ENCODE data around the gene SNRNP35. TPM values are rescaled to one million over a fixed set of nuclear protein-coding genes. Genes with fewer than 3 reads are reported as not detected.
A peak's percentile ranks its signal among the peaks of the same experiment; 100 is the strongest.
"Not testable (repeated sequence)": the region's sequence is repeated elsewhere in the genome, so short reads cannot be mapped to it uniquely, and the experiment has no call there.

Gene SNRNP35
- total RNA-seq, 1 donor from 2014 or later, result 23.0 TPM

DNA sequence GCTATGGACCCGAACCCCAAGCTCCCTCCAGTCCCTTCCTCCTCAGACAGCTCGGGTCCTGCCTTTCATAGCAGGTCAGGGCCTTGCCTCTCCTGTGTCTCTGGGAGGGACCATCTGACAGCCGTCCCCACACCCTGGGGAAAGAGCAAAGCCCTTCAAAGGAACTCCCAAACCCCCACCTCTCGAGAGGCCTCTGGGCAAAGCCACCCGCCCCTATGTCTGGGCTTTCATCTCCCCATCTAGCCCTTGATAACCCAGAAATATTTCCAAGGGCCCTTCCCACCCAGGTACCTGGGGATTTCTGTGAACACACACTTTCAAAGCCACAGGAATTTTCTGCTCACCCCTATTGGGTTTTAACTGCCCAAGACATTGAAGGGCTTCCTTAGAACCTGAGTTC, 32.1 kb downstream of the SNRNP35 start:
- Histone ChIP-seq H3K4me1 (peaks cover 55% of the 10 kb centered on the region), H3K27me3 (ENCODE audit: low read depth) (no peaks in the 10 kb centered on the region), H3K4me3 (no peak overlapping the region), H3K9me3 (replicated peaks) (no peaks in the 10 kb centered on the region), H3K36me3 (peaks cover 10% of the 10 kb centered on the region), H3K27ac (replicated peaks) (peak overlapping the region; percentile 83)
- TF ChIP-seq, protein P1, sequence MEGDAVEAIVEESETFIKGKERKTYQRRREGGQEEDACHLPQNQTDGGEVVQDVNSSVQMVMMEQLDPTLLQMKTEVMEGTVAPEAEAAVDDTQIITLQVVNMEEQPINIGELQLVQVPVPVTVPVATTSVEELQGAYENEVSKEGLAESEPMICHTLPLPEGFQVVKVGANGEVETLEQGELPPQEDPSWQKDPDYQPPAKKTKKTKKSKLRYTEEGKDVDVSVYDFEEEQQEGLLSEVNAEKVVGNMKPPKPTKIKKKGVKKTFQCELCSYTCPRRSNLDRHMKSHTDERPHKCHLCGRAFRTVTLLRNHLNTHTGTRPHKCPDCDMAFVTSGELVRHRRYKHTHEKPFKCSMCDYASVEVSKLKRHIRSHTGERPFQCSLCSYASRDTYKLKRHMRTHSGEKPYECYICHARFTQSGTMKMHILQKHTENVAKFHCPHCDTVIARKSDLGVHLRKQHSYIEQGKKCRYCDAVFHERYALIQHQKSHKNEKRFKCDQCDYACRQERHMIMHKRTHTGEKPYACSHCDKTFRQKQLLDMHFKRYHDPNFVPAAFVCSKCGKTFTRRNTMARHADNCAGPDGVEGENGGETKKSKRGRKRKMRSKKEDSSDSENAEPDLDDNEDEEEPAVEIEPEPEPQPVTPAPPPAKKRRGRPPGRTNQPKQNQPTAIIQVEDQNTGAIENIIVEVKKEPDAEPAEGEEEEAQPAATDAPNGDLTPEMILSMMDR (IDR thresholded peaks at IDR 0.05; ENCODE audit: borderline replicate concordance), result no peak
- DNase-seq, result no peak
- intact Hi-C loops (cut with micrococcal nuclease), result no loop called here

DNA sequence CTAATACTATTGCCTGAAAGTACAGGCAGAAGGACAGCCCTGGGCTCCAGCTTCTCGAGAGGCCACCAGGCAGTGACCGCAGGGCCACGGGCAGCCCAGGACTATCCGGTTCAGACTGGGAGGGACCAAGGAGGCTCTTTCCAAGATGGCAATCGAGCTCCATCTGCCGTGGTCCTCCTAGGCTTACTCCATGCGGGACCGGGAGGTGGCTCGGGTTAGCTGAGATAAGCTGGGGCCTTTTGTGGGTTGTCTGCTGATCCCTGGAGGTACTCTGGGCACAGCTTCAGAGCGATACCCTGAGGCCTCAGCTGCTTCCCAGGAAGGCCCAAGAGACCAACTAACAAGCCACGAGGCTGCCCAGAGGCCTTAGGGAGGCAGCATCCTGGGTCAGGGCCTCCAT, 33.1 kb downstream of the SNRNP35 start:
- Histone ChIP-seq H3K4me1 (peaks cover 56% of the 10 kb centered on the region), H3K27ac (replicated peaks) (peak overlapping the region; percentile 83)

DNA sequence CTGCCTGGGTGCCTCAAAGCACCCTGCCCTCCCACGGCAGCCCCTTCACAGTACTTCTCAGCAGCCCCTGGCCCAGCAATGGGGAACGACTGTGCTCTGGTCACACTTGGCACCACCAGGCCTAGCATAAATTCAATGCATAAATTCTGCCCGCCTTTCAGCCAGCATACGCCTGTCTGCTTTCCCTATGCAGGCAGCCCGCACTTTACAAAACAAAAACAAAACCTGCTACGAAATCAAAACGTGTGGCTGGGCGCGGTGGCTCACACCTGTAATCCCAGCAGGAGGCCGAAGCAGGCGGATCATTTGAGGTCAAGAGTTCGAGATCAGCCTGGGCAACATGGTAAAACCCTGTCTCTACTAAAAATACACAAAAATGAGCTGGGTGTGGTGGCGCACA, 33.5 kb downstream of the SNRNP35 start:
- no peak overlapping the region for H3K4me3 ChIP-seq
- H3K9me3 ChIP-seq (replicated peaks), result no peaks in the 10 kb centered on the region
- peaks cover 51% of the 10 kb centered on the region for H3K4me1 ChIP-seq
- no peaks in the 10 kb centered on the region for H3K27me3 ChIP-seq (ENCODE audit: low read depth)
- peaks cover 12% of the 10 kb centered on the region for H3K36me3 ChIP-seq
- H3K27ac ChIP-seq (replicated peaks), result peak overlapping the region; percentile 83
- intact Hi-C loops (cut with micrococcal nuclease), result no loop called here
- TF ChIP-seq, protein P1 (IDR thresholded peaks at IDR 0.05; ENCODE audit: borderline replicate concordance), result no peak
- DNase-seq, result no peak

More for the DNA sequence above, 33.1 kb downstream of the SNRNP35 start:
- intact Hi-C loops (cut with micrococcal nuclease), result no loop called here
- TF ChIP-seq, protein P1 (IDR thresholded peaks at IDR 0.05; ENCODE audit: borderline replicate concordance), result no peak
- Histone ChIP-seq H3K9me3 (replicated peaks) (no peaks in the 10 kb centered on the region), H3K4me3 (no peak overlapping the region), H3K36me3 (peaks cover 8% of the 10 kb centered on the region), H3K27me3 (ENCODE audit: low read depth) (no peaks in the 10 kb centered on the region)
- DNase-seq, result no peak

DNA sequence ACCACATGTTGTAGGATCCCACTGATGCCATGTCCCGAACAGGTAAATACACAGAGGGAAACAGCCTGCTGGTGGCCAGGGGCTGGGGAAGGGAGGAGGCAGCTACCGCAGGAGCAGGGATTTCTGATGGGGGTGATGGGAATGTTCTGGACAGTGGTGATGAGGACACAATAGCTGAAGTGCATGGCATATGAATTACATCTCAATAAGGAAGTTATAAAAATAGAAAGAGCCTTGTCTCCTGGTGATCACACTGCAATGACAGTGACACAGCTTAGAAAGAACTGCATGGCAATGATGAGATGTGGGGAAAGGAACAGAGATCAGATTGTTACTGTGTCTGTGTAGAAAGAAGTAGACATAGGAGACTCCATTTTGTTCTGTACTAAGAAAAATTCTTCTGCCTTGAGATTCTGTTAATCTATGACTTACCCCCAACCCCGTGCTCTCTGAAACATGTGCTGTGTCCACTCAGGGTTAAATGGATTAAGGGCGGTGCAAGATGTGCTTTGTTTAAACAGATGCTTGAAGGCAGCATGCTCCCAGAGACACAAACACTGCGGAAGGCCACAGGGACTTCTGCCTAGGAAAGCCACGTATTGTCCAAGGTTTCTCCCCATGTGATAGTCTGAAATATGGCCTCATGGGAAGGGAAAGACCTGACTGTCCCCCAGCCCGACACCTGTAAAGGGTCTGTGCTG, 34.5 kb downstream of the SNRNP35 start:
- peaks cover 18% of the 10 kb centered on the region for H3K36me3 ChIP-seq
- H3K4me3 ChIP-seq; DNase-seq; intact Hi-C loops (cut with micrococcal nuclease); H3K9me3 ChIP-seq (replicated peaks); H3K27me3 ChIP-seq (ENCODE audit: low read depth): not testable (repeated sequence)
- peaks cover 50% of the 10 kb centered on the region for H3K4me1 ChIP-seq
- peak overlapping the region; percentile 83 for H3K27ac ChIP-seq (replicated peaks)

DNA sequence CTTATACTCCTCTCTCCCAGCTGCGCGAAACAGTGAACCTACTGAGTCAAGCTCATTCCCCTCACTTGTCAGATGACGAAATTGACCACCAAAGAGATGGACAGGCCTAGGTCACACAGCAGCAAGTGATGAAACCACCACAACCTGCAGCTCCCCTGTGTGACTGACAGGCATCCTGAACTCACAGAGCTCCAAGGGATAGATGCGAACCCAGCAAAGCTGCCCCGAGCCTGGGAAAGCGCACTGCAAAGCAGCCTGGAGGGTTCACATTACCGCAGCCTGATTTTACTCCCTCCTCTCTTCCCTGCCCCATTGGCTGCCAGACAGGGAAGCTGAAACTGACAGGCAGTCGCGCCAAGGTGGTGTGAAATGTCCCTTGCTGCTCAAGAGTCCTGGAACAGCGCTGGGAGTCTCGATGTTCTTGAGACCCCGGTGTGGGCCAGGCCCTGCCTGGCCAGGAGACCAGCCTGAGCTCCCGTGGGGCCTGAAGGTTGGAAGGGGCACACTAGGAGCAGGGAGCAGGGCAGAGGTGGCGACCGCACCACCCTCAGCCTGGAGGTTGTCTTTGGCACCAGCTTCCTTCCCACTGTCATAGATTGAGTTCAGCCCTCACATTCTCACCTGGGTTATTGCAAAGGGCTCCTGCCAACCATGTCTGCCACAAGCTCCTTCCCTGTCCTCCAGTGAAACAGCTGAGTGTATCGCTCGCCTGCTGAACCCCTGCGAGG, 36.3 kb downstream of the SNRNP35 start:
- intact Hi-C loops (cut with micrococcal nuclease), result no loop called here
- H3K36me3 ChIP-seq, result peaks cover 36% of the 10 kb centered on the region
- peak overlapping the region; percentile 84 for H3K27ac ChIP-seq (replicated peaks)
- no peaks in the 10 kb centered on the region for H3K27me3 ChIP-seq (ENCODE audit: low read depth)
- no peaks in the 10 kb centered on the region for H3K9me3 ChIP-seq (replicated peaks)
- peaks cover 41% of the 10 kb centered on the region for H3K4me1 ChIP-seq
- TF ChIP-seq, protein P1 (IDR thresholded peaks at IDR 0.05; ENCODE audit: borderline replicate concordance), result no peak
- DNase-seq, result peak; percentile 27
- no peak overlapping the region for H3K4me3 ChIP-seq

DNA sequence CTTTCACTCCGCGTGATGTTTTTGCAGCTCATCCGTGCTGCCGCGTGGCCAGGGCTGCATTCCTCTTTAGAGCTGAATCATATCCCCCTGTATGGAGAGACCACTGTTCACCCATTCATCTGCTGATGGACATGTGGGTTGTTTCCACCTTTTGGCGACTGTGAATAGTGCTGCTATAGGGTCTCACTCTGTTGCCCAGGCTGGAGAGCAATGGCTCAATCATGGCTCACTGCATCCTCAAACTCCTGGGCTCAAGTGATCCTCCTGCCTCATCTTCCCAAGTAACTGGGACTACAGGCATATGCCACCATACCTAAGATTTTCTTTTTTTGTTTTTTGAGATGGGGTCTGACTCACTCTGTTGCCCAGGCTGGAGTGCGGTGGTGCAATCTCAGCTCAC, 39.1 kb downstream of the SNRNP35 start:
- peaks cover 39% of the 10 kb centered on the region for H3K36me3 ChIP-seq
- H3K27ac ChIP-seq (replicated peaks), result no peak overlapping the region
- TF ChIP-seq, protein P1 (IDR thresholded peaks at IDR 0.05; ENCODE audit: borderline replicate concordance), result no peak
- intact Hi-C loops (cut with micrococcal nuclease), result no loop called here
- H3K4me3 ChIP-seq, result no peak overlapping the region
- no peaks in the 10 kb centered on the region for H3K27me3 ChIP-seq (ENCODE audit: low read depth)
- peaks cover 29% of the 10 kb centered on the region for H3K4me1 ChIP-seq
- H3K9me3 ChIP-seq (replicated peaks), result no peaks in the 10 kb centered on the region
- DNase-seq, result no peak

All from left ventricle myocardium inferior (tissue), 1 donor.